Fibroblast of pulmonary artery (primary cell): ENCODE results near the gene EIF5AL1.

Experiments used
- DNase-seq: peaks from one replicate; pipeline ENCODE4 v3.0.0-alpha.2; 2010; ENCODE audit warnings: low read depth
- H3K4me3 ChIP-seq: replicated peaks from 2 replicates; pipeline ENCODE4 v1.5.1; 2011; ENCODE audit warnings: low read depth, mild to moderate bottlenecking, control low read depth, low read length, moderate library complexity
- CTCF ChIP-seq: IDR thresholded peaks from 2 replicates; pipeline ENCODE4 v1.5.1; 2011; ENCODE audit warnings: mild to moderate bottlenecking, control low read depth, low read length, inconsistent platforms; ENCODE audit errors: missing control alignments

Gene EIF5AL1

GRCh38 chr10:79477456-79477855 is 34.9 kb upstream of the EIF5AL1 start:
- no peak overlapping the region for H3K4me3 ChIP-seq
- no peak for TF ChIP-seq CTCF
- no peak for DNase-seq

GRCh38 chr10:79479283-79479909 is 32.9 kb upstream of the EIF5AL1 start:
- no peak overlapping the region for H3K4me3 ChIP-seq
- no peak for TF ChIP-seq CTCF
- no peak for DNase-seq

GRCh38 chr10:79482304-79482703 is 30.0 kb upstream of the EIF5AL1 start:
- no peak for TF ChIP-seq CTCF
- no peak for DNase-seq

GRCh38 chr10:79482741-79483140 is 29.6 kb upstream of the EIF5AL1 start:
- TF ChIP-seq CTCF, result no peak
- DNase-seq, result no peak

More at GRCh38 chr10:79482304-79482703, 30.0 kb upstream of the EIF5AL1 start:
- H3K4me3 ChIP-seq, result no peak overlapping the region

GRCh38 chr10:79483299-79483698 is 29.0 kb upstream of the EIF5AL1 start:
- no peak for TF ChIP-seq CTCF
- H3K4me3 ChIP-seq, result no peak overlapping the region
- DNase-seq, result no peak

More at GRCh38 chr10:79482741-79483140, 29.6 kb upstream of the EIF5AL1 start:
- H3K4me3 ChIP-seq, result no peak overlapping the region

- TF ChIP-seq CTCF, result no peak
- no peak overlapping the region for H3K4me3 ChIP-seq
- DNase-seq, result peak; percentile 48
These were observed 28.4 kb upstream of the EIF5AL1 start for GRCh38 chr10:79483948-79484347.

- no peak for TF ChIP-seq CTCF
- H3K4me3 ChIP-seq, result no peak overlapping the region
- no peak for DNase-seq
These were observed 27.9 kb upstream of the EIF5AL1 start for GRCh38 chr10:79484476-79484875.
